Activated naive CD8-positive, alpha-beta T cell treated with anti-CD3 and anti-CD28 coated beads, Interleukin-2, amount 10 ng/mL, durations not matched to agents 7 days and 5 days (primary cell): Measurements from ENCODE around the gene GPR132. TPM values are rescaled to one million over a fixed set of nuclear protein-coding genes. Genes with fewer than 3 reads are reported as not detected.

Experiments used
- ATAC-seq: fragments of 150-1000 bp; cut with Tn5 transposase; one replicate; pipeline ENCODE4 v1.10.0; 2021; ENCODE audit warnings: low read depth, moderate library complexity
- POLR2A ChIA-PET: fragments of 350-600 bp; sonication (Branson Sonifier 250); formaldehyde crosslinking; loops from one replicate; lab custom pipeline; 2021; ENCODE audit warnings: antibody characterized with exemption; lab: Charles Lee
- DNase-seq: peaks from one replicate; pipeline ENCODE4 v3.0.0; 2021
- H3K27ac Mint-ChIP-seq: one replicate; pipeline ENCODE4 v1.8.0; 2022; ENCODE audit warnings: mild to moderate bottlenecking, mixed read lengths
- H3K27me3 Mint-ChIP-seq: one replicate; pipeline ENCODE4 v1.8.0; 2022; ENCODE audit warnings: mild to moderate bottlenecking, moderate library complexity, mixed read lengths
- H3K36me3 Mint-ChIP-seq: one replicate; pipeline ENCODE4 v1.8.0; 2021; ENCODE audit warnings: mild to moderate bottlenecking, mixed read lengths
- H3K4me1 Mint-ChIP-seq: one replicate; pipeline ENCODE4 v1.8.0; 2021; ENCODE audit warnings: mixed read lengths
- H3K4me3 Mint-ChIP-seq: one replicate; pipeline ENCODE4 v1.8.0; 2022; ENCODE audit warnings: mild to moderate bottlenecking, moderate library complexity, mixed read lengths
- H3K9me3 Mint-ChIP-seq: one replicate; pipeline ENCODE4 v1.8.0; 2021; ENCODE audit warnings: mixed read lengths
- total RNA-seq, 2 experiments: library from RNA; stranded (reverse); gene quantifications; one replicate each; pipeline ENCODE4 v1.2.3, GENCODE V29; 2021

The GPR132 gene
- total RNA-seq, 2 experiments from 2014 or later: 43.5 to 46.6 TPM

DNA sequence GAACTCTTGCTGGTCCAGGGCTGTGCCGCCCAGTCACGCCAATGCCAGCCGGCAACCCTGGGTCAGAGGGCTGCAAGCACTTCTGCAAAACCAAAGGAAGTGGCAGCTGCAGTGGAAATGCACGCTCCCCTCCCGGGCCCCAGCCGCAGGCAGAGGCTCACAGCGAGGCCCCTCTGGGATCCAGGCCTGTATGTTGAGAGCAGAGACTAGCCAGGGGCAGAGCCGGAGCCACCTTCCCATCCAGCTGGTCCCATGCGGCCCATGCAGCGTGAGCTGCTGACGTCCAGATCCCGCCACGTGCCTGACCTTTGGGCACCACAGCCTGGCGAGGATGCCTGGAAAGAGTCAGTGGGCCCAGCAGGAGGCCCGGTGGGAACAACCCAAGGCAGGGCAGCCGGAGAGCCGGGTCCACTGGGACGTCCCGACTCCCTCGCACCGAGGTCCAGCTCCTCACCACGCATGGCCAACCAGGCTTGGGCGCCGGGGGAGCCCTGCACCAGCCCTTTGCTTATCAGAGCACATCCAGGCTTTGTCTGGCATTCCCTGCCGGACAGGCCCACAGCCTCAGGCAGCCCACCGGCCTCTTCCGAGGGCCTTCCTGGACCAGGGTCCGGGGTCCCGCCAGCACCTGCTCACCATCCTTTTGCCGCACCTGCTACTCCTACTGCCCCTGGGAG lies 4.3 kb downstream of the GPR132 start:
- POLR2A ChIA-PET: interaction anchor here (0.8 to 12.0 kb wide), 8 partner anchors 11 to 240 kb away, joined by 3 to 176 read pairs (median 7); partner anchors contain the start of genes BRF1, BTBD6 and CDCA4
- Mint-ChIP-seq H3K27me3 (no peaks in the 10 kb centered on the region), H3K9me3 (no peaks in the 10 kb centered on the region), H3K36me3 (peaks cover 20% of the 10 kb centered on the region), H3K27ac (peak overlapping the region; percentile 89), H3K4me1 (peaks cover 30% of the 10 kb centered on the region), H3K4me3 (peak overlapping the region; percentile 89)
- peak; percentile 69 for DNase-seq
- peak; percentile 18 for ATAC-seq

DNA sequence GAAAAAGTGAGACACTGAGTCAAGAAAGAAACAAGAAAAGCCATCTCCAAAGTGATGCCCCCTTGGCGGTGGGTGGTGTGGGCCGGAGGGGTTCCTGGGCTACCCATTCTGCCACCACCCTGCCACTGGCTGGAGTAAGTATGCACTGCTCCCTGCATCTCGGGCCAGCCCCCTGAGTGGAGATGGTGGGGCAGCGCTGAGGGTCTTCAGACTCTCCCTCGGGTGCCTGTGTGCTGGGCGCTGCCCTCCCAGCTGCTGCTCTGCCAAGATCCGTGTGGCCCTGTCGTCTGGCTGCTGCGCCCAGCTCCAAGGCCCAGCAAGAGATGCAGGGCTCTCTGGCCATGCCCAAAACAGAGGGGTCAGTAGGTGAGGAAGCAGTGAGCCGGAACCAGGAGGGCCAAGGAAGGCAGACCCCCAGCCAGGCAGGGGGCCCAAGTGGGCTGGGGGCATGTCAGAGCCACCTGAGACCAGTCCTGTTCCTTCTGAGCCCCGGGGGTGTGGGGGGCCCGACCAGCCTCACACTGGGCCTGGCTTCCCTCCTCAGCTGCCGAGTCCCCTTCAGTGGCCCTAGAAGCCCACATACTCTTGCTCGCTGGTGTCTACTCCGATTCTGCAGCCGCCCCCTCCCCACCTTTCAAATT lies 5.2 kb downstream of the GPR132 start:
- peaks cover 25% of the 10 kb centered on the region for H3K36me3 Mint-ChIP-seq
- H3K4me1 Mint-ChIP-seq: peaks cover 29% of the 10 kb centered on the region
- POLR2A ChIA-PET: interaction anchor here (1.8 to 12.0 kb wide), 4 partner anchors 13 to 241 kb away, joined by 4 to 176 read pairs (median 22); partner anchors contain the start of gene BRF1
- peak overlapping the region; percentile 89 for H3K27ac Mint-ChIP-seq
- DNase-seq (peak; percentile 42), ATAC-seq (no peak)
- peak overlapping the region; percentile 89 for H3K4me3 Mint-ChIP-seq
- no peaks in the 10 kb centered on the region for H3K9me3 Mint-ChIP-seq
- no peaks in the 10 kb centered on the region for H3K27me3 Mint-ChIP-seq

DNA sequence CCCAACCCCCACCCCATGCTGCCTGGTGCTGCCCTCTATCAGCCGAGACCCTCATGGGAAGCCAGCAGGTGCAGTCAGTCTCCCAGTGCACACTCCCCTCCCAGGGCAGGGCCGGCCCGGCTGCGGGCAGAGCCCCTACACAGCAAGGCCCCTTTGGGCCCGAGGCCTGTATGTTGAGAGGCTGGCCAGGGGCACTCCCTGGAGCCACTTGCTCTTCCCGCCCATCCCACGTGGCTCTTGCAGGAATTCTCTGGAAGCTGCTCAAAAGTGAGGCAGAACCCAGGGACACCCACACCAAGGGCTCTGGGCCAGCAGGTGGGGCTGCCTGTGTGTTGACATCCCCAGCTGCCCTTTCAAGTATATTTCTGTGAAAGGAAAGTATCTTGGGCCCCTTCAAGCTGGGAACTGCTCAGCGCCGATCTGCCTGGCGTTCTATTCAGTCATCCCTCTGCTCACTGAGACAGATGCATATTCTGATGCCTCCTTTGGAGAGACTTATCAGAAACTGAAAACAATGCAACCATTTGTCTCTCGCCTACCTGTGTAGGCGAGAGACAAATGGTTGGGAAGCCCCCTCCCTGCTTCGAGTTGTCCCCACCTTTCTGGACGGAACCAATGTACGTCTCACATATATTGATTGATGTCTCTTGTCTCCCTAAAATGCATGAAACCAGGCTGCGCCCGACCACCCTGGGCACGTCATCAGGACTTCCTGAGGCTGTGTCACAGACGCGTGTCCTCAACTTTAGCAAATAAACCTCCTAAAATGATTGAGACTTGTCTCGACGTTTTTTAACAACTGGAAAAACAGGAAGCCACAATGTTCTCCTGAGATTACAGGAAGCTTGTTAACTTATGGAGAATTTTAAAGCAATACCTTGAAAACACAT lies 6.0 kb downstream of the GPR132 start:
- Mint-ChIP-seq H3K36me3 (peaks cover 22% of the 10 kb centered on the region), H3K4me1 (peaks cover 25% of the 10 kb centered on the region), H3K9me3 (no peaks in the 10 kb centered on the region), H3K27me3 (no peaks in the 10 kb centered on the region), H3K4me3 (peak overlapping the region; percentile 89), H3K27ac (peak overlapping the region; percentile 89)
- no peak for DNase-seq
- ATAC-seq: peak; percentile 31
- POLR2A ChIA-PET: interaction anchor here (0.7 to 12.0 kb wide), 5 partner anchors 14 to 242 kb away, joined by 3 to 176 read pairs (median 4); partner anchors contain the start of genes BRF1 and CDCA4

DNA sequence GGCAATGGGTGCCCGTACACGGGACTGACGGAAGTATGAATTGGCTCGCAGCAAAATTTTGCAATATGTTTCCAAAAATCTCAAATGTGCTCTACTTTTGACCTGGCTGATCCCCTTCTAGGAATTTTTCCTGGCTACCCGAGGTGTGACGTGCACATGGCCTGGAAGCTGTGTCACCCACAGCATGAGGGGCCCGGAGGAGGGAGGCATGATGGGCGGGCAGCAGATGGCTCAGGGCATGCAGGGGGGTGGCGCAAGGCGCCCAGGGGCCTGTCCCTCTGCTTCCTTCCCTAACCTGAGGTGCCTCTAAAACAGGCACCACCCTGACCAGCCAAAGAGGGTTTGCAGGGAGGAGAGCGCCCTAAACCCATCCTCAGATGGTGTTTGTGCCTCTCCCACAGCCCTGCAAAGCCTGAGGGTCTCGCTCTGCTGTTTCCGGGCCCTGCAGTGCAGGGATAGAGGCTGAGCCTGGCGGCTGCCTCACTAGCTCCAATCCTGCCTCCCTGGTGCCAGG lies 6.7 kb downstream of the GPR132 start:
- ATAC-seq (no peak), DNase-seq (no peak)
- peaks cover 24% of the 10 kb centered on the region for H3K4me1 Mint-ChIP-seq
- no peaks in the 10 kb centered on the region for H3K27me3 Mint-ChIP-seq
- POLR2A ChIA-PET: interaction anchor here (0.9 to 12.0 kb wide), 4 partner anchors 12 to 37 kb away, joined by 4 to 176 read pairs (median 18); partner anchors contain the start of gene CDCA4
- H3K9me3 Mint-ChIP-seq: no peaks in the 10 kb centered on the region
- H3K4me3 Mint-ChIP-seq: no peak overlapping the region
- peaks cover 23% of the 10 kb centered on the region for H3K36me3 Mint-ChIP-seq
- peak overlapping the region; percentile 89 for H3K27ac Mint-ChIP-seq

DNA sequence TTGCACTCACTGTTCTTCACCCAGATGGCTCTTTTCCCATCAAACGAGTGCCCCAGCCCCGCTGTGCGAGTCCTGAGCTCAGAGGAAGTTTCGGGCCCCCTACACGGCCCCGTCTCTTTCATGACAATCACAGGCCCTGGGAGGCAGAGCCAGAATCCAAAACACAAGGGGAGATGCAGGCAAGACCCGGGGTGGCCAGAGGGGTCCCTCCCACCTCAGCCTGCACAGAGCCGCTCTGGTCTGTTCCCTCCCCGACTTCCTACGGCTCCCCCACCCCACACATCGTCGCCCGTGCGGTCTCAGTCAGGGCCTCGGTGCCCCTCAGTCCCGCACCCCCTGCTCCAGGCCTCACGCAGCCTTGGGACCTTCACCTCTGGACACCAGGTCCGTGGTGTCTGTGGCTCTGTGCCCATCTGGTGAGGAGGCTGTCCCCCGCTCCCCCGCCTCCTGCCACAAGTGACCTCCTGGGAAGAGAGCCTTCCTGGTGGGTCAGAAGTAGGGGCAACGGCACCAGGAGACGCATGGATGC lies 8.9 kb downstream of the GPR132 start:
- DNase-seq (no peak), ATAC-seq (no peak)
- peaks cover 16% of the 10 kb centered on the region for H3K4me1 Mint-ChIP-seq
- H3K27me3 Mint-ChIP-seq: no peaks in the 10 kb centered on the region
- no peak overlapping the region for H3K27ac Mint-ChIP-seq
- no peaks in the 10 kb centered on the region for H3K9me3 Mint-ChIP-seq
- POLR2A ChIA-PET: interaction anchor here (0.8 to 12.0 kb wide), 3 partner anchors 9 to 18 kb away, joined by 3 to 176 read pairs (median 5); partner anchors contain the start of gene GPR132
- peaks cover 27% of the 10 kb centered on the region for H3K36me3 Mint-ChIP-seq
- H3K4me3 Mint-ChIP-seq: no peak overlapping the region

DNA sequence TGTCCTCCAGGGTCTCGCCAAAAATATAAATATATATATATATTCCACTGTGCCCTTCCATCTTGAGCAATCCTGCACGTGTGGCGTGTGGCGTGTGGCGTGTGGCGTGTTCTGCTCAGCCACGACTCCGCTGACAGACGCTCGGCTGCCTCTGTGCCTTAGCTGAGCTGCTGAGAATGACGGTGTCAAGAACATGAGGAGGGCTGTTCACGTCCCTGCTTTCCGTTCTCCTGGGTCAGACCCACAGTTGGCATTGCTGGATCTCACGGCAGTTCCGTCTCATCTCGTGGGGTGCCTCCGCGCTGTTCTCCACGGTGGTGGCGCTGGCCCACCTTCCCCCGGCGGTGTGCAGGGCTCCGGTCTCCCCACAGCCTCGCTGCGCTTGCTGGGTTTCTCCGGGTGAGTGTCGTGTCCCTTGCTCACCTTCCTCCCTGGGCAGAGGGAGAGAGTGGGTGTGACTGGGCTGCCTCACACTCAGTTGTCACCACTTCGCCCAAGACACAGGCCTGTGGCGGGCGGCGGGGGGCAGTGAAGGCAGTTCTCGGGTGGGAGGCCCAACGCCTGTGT lies 9.4 kb downstream of the GPR132 start:
- Mint-ChIP-seq H3K4me3 (no peak overlapping the region), H3K27me3 (no peaks in the 10 kb centered on the region), H3K9me3 (no peaks in the 10 kb centered on the region), H3K36me3 (peaks cover 32% of the 10 kb centered on the region), H3K27ac (no peak overlapping the region), H3K4me1 (peaks cover 16% of the 10 kb centered on the region)
- POLR2A ChIA-PET: no interaction called here
- no peak for DNase-seq
- no peak for ATAC-seq

DNA sequence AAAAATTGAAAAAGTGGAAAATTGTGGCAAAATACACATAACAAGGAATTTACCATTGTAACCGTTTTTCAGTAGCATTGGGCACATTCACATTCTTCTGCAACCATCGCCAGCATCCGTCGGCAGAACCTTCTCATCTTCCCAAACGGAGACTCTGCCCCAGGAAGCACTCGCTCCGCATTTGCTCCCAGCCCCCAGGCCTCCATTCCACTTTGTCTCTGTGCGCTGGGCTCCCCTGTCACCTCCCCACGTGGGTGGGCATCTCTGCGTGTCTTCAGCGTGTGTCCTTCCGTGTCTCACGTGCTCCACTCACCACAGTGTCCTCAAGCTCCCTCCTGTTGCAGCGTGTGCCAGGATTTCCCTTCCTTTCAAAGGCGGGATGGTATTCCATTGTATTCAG lies 9.9 kb downstream of the GPR132 start:
- Mint-ChIP-seq H3K4me3 (no peak overlapping the region), H3K36me3 (peaks cover 32% of the 10 kb centered on the region), H3K4me1 (peaks cover 13% of the 10 kb centered on the region), H3K27me3 (no peaks in the 10 kb centered on the region), H3K27ac (no peak overlapping the region), H3K9me3 (no peaks in the 10 kb centered on the region)
- ATAC-seq (no peak), DNase-seq (no peak)
- POLR2A ChIA-PET: no interaction called here

DNA sequence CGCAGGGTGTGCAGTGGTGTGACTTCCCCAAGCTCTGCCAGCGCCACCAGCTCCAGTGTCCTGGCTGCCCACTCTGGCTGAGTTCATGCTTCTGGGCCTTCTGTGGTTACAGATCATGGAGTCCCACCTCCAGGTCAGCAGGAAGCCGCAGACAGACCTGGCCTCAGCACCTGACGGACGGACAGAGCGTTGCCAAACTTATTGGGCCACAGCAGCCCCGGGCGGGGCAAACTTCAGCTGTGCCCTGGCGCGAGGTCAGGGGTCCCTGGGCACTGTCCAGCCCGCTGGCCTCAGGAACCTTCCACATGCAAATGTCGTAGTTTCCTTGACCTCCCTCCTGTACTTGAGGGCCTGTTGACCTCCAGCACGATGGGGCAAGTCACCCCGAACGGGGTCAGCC lies 11.2 kb downstream of the GPR132 start:
- no peaks in the 10 kb centered on the region for H3K27me3 Mint-ChIP-seq
- POLR2A ChIA-PET: interaction anchor here (0.8 to 1.5 kb wide), 2 partner anchors 33 kb away, joined by 3 to 4 read pairs; partner anchors contain the start of gene CDCA4
- H3K4me3 Mint-ChIP-seq: no peak overlapping the region
- no peak overlapping the region for H3K27ac Mint-ChIP-seq
- peaks cover 3% of the 10 kb centered on the region for H3K4me1 Mint-ChIP-seq
- peaks cover 28% of the 10 kb centered on the region for H3K36me3 Mint-ChIP-seq
- H3K9me3 Mint-ChIP-seq: no peaks in the 10 kb centered on the region
- DNase-seq (no peak), ATAC-seq (no peak)

DNA sequence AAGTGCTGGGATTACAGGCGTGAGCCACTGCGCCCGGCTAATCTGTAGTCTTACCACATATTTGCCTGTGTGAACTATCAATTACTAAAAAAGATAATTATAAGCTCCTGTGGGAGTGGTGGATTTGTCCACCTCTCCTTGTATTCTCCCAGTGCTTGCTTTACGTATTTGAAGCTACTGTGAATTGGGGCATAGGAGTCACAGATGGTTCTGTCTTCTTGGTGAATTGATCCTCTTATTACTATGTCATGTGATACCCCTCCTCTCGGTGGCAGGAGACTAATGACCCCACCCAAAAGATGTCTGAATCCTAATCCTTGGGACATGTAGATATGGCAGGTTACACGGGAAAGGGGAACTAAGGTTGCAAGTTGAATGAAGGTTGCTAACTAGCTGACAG lies 11.8 kb downstream of the GPR132 start:
- POLR2A ChIA-PET: interaction anchor here (0.8 to 1.5 kb wide), 2 partner anchors 33 to 34 kb away, joined by 3 to 4 read pairs; partner anchors contain the start of gene CDCA4
- peaks cover 28% of the 10 kb centered on the region for H3K36me3 Mint-ChIP-seq
- H3K4me1 Mint-ChIP-seq: peaks cover 3% of the 10 kb centered on the region
- DNase-seq (no peak), ATAC-seq (no peak)
- H3K4me3 Mint-ChIP-seq: no peak overlapping the region
- H3K9me3 Mint-ChIP-seq: no peaks in the 10 kb centered on the region
- H3K27ac Mint-ChIP-seq: no peak overlapping the region
- H3K27me3 Mint-ChIP-seq: no peaks in the 10 kb centered on the region

DNA sequence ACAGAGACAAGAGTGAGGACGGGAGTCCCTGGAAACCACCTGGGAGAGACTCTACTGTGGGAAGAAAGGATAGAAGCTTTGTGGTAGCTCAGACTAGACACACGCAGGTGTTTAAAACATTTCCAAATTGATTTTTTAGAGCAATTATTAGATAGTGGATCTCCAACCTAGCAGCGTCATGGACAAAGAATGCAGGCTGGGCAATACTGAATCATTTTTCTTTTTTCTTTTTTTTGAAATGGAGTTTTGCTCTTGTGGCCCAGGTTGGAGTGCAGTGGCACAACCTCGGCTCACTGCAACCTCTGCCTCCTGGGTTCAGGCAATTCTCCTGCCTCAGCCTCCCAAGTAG lies 13.1 kb downstream of the GPR132 start:
- DNase-seq: no peak
- Mint-ChIP-seq H3K27me3 (no peaks in the 10 kb centered on the region), H3K9me3 (no peaks in the 10 kb centered on the region), H3K36me3 (peaks cover 28% of the 10 kb centered on the region), H3K27ac (no peak overlapping the region), H3K4me3 (no peak overlapping the region), H3K4me1 (peaks cover 6% of the 10 kb centered on the region)
- no peak for ATAC-seq
- POLR2A ChIA-PET: no interaction called here

DNA sequence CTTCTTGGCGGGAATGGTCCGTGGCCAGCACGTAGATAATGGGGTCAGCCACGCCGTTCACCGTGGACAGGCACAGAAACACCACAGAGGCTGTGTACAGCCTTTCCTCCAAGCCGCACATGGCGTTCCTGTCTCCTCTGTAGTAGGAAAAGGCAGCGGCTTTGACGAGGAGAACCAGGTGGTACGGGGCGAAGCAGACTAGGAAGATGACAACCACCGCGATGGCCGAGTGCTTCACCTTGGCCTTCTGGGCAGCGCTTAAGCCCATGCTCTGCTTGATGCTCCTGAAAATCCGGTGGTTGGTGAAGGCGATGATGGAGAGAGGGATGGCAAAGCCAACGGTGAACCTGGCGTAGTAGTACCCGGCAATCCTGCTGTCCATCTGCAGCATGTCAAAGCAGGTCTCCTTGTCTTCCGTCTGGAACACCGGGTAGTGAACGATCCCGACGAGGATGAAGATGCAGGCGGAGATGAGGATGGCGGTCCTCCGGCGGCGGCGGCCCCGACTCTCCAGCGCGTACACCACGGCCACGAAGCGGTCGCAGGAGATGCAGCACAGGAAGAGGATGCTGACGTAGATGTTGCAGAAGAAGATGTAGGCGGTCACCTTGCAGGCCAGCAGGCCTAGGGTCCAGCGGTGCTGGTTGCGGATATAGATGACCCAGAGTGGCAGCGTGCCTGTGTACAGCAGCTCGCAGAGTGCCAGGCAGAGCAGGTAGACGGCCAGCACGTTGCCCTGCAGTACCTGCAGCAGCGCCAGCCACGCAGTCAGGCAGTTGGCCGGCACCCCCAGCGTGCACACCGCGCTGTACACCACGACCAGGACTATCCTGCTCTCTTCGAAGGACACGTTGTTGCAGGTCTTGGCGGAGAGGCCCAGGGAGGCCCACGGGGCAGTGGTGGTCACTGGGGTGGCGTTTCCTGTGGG lies 13.8 kb downstream of the GPR132 start:
- ATAC-seq (no peak), DNase-seq (no peak)
- H3K9me3 Mint-ChIP-seq: no peaks in the 10 kb centered on the region
- POLR2A ChIA-PET: no interaction called here
- H3K36me3 Mint-ChIP-seq: peaks cover 26% of the 10 kb centered on the region
- H3K4me3 Mint-ChIP-seq: no peak overlapping the region
- H3K27ac Mint-ChIP-seq: no peak overlapping the region
- peaks cover 6% of the 10 kb centered on the region for H3K4me1 Mint-ChIP-seq
- no peaks in the 10 kb centered on the region for H3K27me3 Mint-ChIP-seq

DNA sequence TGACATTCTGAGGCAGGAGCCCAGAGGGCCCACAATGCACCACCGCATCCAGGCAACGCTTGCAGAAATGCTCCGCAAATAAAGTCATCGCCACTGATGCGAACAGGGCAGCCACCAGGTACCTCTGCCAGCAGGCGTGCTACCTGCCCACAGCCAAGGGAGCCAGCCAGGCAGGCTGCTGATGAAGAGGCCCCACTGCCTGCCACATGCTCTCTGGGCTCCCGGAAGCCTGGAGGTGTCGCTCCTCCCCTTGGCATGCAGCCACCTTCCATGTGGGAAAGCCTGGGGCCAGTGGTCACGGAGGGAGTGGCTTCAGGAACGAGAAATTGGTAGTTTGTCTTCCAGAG lies 14.7 kb downstream of the GPR132 start:
- DNase-seq: no peak
- Mint-ChIP-seq H3K9me3 (no peaks in the 10 kb centered on the region), H3K27ac (no peak overlapping the region), H3K36me3 (peaks cover 26% of the 10 kb centered on the region), H3K4me3 (no peak overlapping the region), H3K4me1 (peaks cover 11% of the 10 kb centered on the region), H3K27me3 (no peaks in the 10 kb centered on the region)
- ATAC-seq: no peak
- POLR2A ChIA-PET: no interaction called here
